ENCODE data around the gene GBP2.
"Not testable (repeated sequence)": the region's sequence is repeated elsewhere in the genome, so short reads cannot be mapped to it uniquely, and the experiment has no call there.

- TF ChIP-seq POLR2AphosphoS5, POLR2A (IDR thresholded peaks at IDR 0.05; ENCODE audit: low read depth, low read length): not testable (repeated sequence)
Measured at GRCh38 chr1:89128003-89128458, 2.1 kb upstream of the GBP2 start.

Measured in GM12892 (cell line).